HEK293 (cell line): ENCODE data around the gene C1QTNF4.
A peak's percentile ranks its signal among the peaks of the same experiment; 100 is the strongest.

Experiments
- CTCF ChIA-PET: fragments of 350-600 bp; formaldehyde crosslinking; extraction: SDS; loops from one replicate; lab custom pipeline; 2021; ENCODE audit warnings: antibody characterized with exemption; lab: Yijun Ruan, JAX
- POLR2A ChIA-PET: fragments of 300-600 bp; formaldehyde crosslinking; extraction: SDS; loops from one replicate; lab custom pipeline; 2020; ENCODE audit warnings: antibody characterized with exemption, inconsistent platforms; lab: Yijun Ruan, JAX
- H3K27ac ChIP-seq: fragments of 200-500 bp; sonication (Bioruptor generic); 2 replicates; pipeline ENCODE4 v1.5.1; 2014; ENCODE audit warnings: low read depth, low read length, control low read depth, inconsistent platforms; ENCODE audit errors: extremely low read depth
- H3K36me3 ChIP-seq, 2 experiments: fragments of 200-500 bp in 1 of 2; sonication (Bioruptor generic) in 1 of 2; 1 replicate in 1 of 2; 2 replicates in 1 of 2; pipeline ENCODE4 v1.5.1; 2014 to 2017; ENCODE audit warnings: inconsistent platforms in 2 of 2, low read length in 2 of 2; ENCODE audit not compliant: control insufficient read depth in 2 of 2, insufficient read depth in 1 of 2
- H3K4me1 ChIP-seq: fragments of 200-500 bp; sonication (Bioruptor generic); 2 replicates; pipeline ENCODE4 v1.5.1; 2014; ENCODE audit warnings: mild to moderate bottlenecking, low read length, inconsistent platforms; ENCODE audit not compliant: control insufficient read depth, insufficient read depth
- H3K4me3 ChIP-seq: 2 replicates; pipeline ENCODE4 v1.5.1; 2011; ENCODE audit warnings: low read depth, mild to moderate bottlenecking, control low read depth, low read length, moderate library complexity
- H3K9me3 ChIP-seq: fragments of 200-500 bp; sonication (Bioruptor generic); 2 replicates; pipeline ENCODE4 v1.5.1; 2014; ENCODE audit warnings: low read depth, low read length, inconsistent platforms; ENCODE audit not compliant: control insufficient read depth, insufficient read depth
- FEZF1 ChIP-seq: fragments of 450-650 bp; formaldehyde crosslinking; IDR thresholded peaks from 2 replicates; pipeline ENCODE4 v1.5.1; 2016; ENCODE audit warnings: missing biosample characterization, missing genetic modification characterization
- HOXA7 ChIP-seq: sonication (generic); formaldehyde crosslinking; IDR thresholded peaks from 2 replicates; pipeline ENCODE4 v1.8.1; 2022; ENCODE audit warnings: missing genetic modification reagents, borderline replicate concordance
- HOXC10 ChIP-seq: sonication (generic); formaldehyde crosslinking; IDR thresholded peaks from 2 replicates; pipeline ENCODE4 v1.8.1; 2023; ENCODE audit warnings: mild to moderate bottlenecking, missing genetic modification reagents
- PRDM1 ChIP-seq: fragments of 450-650 bp; formaldehyde crosslinking; IDR thresholded peaks from 2 replicates; pipeline ENCODE4; 2016; ENCODE audit warnings: missing biosample characterization, missing genetic modification characterization
- ZBTB17 ChIP-seq: fragments of 450-650 bp; formaldehyde crosslinking; IDR thresholded peaks from 2 replicates; pipeline ENCODE4 v1.5.1; 2016; ENCODE audit warnings: missing biosample characterization, missing genetic modification characterization
- ZFHX2 ChIP-seq: fragments of 450-650 bp; formaldehyde crosslinking; conservative IDR thresholded peaks from 2 replicates; pipeline ENCODE4 v1.5.1; 2016; ENCODE audit warnings: missing biosample characterization, missing genetic modification characterization
- ZNF112 ChIP-seq: fragments of 450-650 bp; formaldehyde crosslinking; IDR thresholded peaks from 2 replicates; pipeline ENCODE4 v1.5.0; 2017; ENCODE audit warnings: missing biosample characterization, missing genetic modification characterization
- ZNF157 ChIP-seq: fragments of 450-650 bp; formaldehyde crosslinking; IDR thresholded peaks from 2 replicates; pipeline ENCODE4 v1.5.1; 2016; ENCODE audit warnings: missing biosample characterization, missing genetic modification characterization
- ZNF202 ChIP-seq: fragments of 450-650 bp; formaldehyde crosslinking; IDR thresholded peaks from 2 replicates; pipeline ENCODE4 v1.5.1; 2016; ENCODE audit warnings: missing biosample characterization, missing genetic modification characterization, borderline replicate concordance
- ZNF211 ChIP-seq: fragments of 450-650 bp; formaldehyde crosslinking; IDR thresholded peaks from 2 replicates; pipeline ENCODE4 v1.5.1; 2016; ENCODE audit warnings: low read depth, missing biosample characterization, missing genetic modification characterization
- ZNF239 ChIP-seq: fragments of 450-650 bp; formaldehyde crosslinking; IDR thresholded peaks from 2 replicates; pipeline ENCODE4 v1.5.1; 2016; ENCODE audit warnings: missing biosample characterization, missing genetic modification characterization
- ZNF350 ChIP-seq: fragments of 450-650 bp; formaldehyde crosslinking; IDR thresholded peaks from 2 replicates; pipeline ENCODE4 v1.5.0; 2017; ENCODE audit warnings: missing biosample characterization, mild to moderate bottlenecking, missing genetic modification characterization
- ZNF366 ChIP-seq: fragments of 450-650 bp; formaldehyde crosslinking; conservative IDR thresholded peaks from 2 replicates; pipeline ENCODE4 v1.5.1; 2016; ENCODE audit warnings: missing biosample characterization, missing genetic modification characterization
- ZNF521 ChIP-seq: fragments of 450-650 bp; formaldehyde crosslinking; IDR thresholded peaks from 2 replicates; pipeline ENCODE4 v1.5.1; 2017; ENCODE audit warnings: missing biosample characterization, mild to moderate bottlenecking, missing genetic modification characterization
- ZNF549 ChIP-seq: fragments of 450-650 bp; IDR thresholded peaks from 2 replicates; pipeline ENCODE4 v1.5.1; 2018; ENCODE audit warnings: missing biosample characterization, missing genetic modification characterization, mild to moderate bottlenecking, inconsistent platforms, moderate library complexity
- ZNF610 ChIP-seq: fragments of 450-650 bp; formaldehyde crosslinking; IDR thresholded peaks from 2 replicates; pipeline ENCODE4 v1.5.1; 2016; ENCODE audit warnings: missing biosample characterization, missing genetic modification characterization, borderline replicate concordance
- ZNF629 ChIP-seq: fragments of 450-650 bp; formaldehyde crosslinking; IDR thresholded peaks from 2 replicates; pipeline ENCODE4 v1.5.1; 2017; ENCODE audit warnings: missing biosample characterization, missing genetic modification characterization
- ZNF785 ChIP-seq: fragments of 450-650 bp; formaldehyde crosslinking; IDR thresholded peaks from 2 replicates; pipeline ENCODE4 v1.5.1; 2016; ENCODE audit warnings: missing biosample characterization, missing genetic modification characterization
- ZNF830 ChIP-seq: fragments of 450-650 bp; IDR thresholded peaks from 2 replicates; pipeline ENCODE4 v1.5.0; 2018; ENCODE audit warnings: missing biosample characterization, missing genetic modification characterization, low read depth, mild to moderate bottlenecking, moderate library complexity
- ZNF843 ChIP-seq: fragments of 450-650 bp; formaldehyde crosslinking; IDR thresholded peaks from 2 replicates; pipeline ENCODE4 v1.5.1; 2016; ENCODE audit warnings: missing biosample characterization, missing genetic modification characterization
- TF ChIP-seq, protein P1 (sequence below): fragments of 450-650 bp; formaldehyde crosslinking; IDR thresholded peaks from 2 replicates; pipeline ENCODE4 v1.5.1; 2016; ENCODE audit warnings: missing biosample characterization, missing genetic modification characterization
- TF ChIP-seq, protein P2 (sequence below): fragments of 450-650 bp; formaldehyde crosslinking; IDR thresholded peaks from 2 replicates; pipeline ENCODE4 v1.5.1; 2016; ENCODE audit warnings: missing biosample characterization, missing genetic modification characterization
- TF ChIP-seq, protein P3 (sequence below): fragments of 450-650 bp; formaldehyde crosslinking; optimal IDR thresholded peaks from 2 replicates; pipeline ENCODE3; 2016; ENCODE audit warnings: missing biosample characterization, mild to moderate bottlenecking, missing genetic modification characterization
- TF ChIP-seq, protein P4 (sequence below): fragments of 450-650 bp; formaldehyde crosslinking; IDR thresholded peaks from 2 replicates; pipeline ENCODE4 v1.5.1; 2017; ENCODE audit warnings: missing biosample characterization, missing genetic modification characterization

Gene C1QTNF4

DNA sequence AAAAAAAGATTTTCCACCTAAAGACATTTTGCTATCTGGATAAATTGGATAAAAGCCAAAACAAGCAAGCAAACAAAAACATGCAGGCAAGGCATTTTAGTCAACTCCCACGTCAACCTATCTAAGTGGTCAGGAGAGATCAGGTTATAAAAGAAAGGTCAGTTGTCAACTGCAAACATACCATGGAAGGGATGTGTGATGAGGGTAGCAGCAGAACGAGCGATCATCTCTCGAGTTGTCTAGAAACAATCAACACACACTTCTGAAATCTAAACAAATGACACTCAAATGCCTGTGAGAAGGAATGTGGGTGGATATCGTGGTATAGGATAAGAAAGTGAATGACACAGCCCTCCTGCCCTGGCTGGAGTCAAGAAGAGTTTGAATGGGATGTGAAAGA is 37.3 kb upstream of the C1QTNF4 start:
- H3K36me3 ChIP-seq = peaks cover 26 to 84% of the 10 kb centered on the region in 2 experiments; a peak in 2 of 3 replicates
- TF ChIP-seq, protein P1, sequence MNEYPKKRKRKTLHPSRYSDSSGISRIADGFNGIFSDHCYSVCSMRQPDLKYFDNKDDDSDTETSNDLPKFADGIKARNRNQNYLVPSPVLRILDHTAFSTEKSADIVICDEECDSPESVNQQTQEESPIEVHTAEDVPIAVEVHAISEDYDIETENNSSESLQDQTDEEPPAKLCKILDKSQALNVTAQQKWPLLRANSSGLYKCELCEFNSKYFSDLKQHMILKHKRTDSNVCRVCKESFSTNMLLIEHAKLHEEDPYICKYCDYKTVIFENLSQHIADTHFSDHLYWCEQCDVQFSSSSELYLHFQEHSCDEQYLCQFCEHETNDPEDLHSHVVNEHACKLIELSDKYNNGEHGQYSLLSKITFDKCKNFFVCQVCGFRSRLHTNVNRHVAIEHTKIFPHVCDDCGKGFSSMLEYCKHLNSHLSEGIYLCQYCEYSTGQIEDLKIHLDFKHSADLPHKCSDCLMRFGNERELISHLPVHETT (tag by site-specific recombination) = no peak
- TF ChIP-seq PRDM1 (tag by site-specific recombination) = 0 out of 2 replicates have a peak, but pooled peaks have one; percentile 10
- no peak for TF ChIP-seq HOXC10 (CRISPR knock-in tag)
- TF ChIP-seq ZNF366 (tag by site-specific recombination) = 0 out of 2 replicates have a peak, but pooled peaks have one; percentile 12
- TF ChIP-seq ZBTB17 (tag by site-specific recombination) = peak; percentile 72
- peak; percentile 80 for TF ChIP-seq ZNF350 (tag by site-specific recombination)
- peak; percentile 44 for TF ChIP-seq FEZF1 (tag by site-specific recombination)
- peak; percentile 47 for TF ChIP-seq ZFHX2 (tag by site-specific recombination)
- CTCF ChIA-PET = interaction anchor here (0.6 kb wide), 2 partner anchors 90 to 277 kb away, joined by 3 read pairs; no protein-coding TSS in a partner anchor

DNA sequence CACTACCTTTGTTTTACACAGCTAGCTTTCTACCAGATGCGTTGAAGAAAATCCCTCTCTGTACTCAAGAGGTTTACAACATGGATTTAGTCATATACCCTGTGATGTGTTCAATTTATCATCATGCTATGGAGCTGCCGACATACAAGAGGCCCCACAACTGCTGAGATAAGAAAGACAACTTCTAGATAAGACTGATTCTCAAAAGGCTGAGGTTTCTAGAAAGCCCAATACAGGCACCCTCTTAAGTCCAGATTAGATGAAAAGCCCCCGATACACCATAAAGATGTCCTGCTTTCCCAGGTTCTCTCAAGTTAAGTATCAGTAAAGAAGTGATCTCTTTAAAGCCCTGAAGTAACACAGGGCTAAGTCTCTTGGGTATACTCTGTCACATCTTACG is 33.8 kb upstream of the C1QTNF4 start:
- no peak for TF ChIP-seq ZNF843 (tag by site-specific recombination)
- TF ChIP-seq, protein P1 (tag by site-specific recombination) = no peak
- TF ChIP-seq, protein P2, sequence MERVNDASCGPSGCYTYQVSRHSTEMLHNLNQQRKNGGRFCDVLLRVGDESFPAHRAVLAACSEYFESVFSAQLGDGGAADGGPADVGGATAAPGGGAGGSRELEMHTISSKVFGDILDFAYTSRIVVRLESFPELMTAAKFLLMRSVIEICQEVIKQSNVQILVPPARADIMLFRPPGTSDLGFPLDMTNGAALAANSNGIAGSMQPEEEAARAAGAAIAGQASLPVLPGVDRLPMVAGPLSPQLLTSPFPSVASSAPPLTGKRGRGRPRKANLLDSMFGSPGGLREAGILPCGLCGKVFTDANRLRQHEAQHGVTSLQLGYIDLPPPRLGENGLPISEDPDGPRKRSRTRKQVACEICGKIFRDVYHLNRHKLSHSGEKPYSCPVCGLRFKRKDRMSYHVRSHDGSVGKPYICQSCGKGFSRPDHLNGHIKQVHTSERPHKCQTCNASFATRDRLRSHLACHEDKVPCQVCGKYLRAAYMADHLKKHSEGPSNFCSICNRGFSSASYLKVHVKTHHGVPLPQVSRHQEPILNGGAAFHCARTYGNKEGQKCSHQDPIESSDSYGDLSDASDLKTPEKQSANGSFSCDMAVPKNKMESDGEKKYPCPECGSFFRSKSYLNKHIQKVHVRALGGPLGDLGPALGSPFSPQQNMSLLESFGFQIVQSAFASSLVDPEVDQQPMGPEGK (tag by site-specific recombination) = no peak
- TF ChIP-seq, protein P3, sequence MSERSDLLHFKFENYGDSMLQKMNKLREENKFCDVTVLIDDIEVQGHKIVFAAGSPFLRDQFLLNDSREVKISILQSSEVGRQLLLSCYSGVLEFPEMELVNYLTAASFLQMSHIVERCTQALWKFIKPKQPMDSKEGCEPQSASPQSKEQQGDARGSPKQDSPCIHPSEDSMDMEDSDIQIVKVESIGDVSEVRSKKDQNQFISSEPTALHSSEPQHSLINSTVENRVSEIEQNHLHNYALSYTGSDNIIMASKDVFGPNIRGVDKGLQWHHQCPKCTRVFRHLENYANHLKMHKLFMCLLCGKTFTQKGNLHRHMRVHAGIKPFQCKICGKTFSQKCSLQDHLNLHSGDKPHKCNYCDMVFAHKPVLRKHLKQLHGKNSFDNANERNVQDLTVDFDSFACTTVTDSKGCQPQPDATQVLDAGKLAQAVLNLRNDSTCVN (tag by site-specific recombination) = no peak
- TF ChIP-seq ZNF830 (tag by site-specific recombination) = no peak
- no peak for TF ChIP-seq ZNF239
- no peak for TF ChIP-seq ZNF112 (tag by site-specific recombination)
- no peak for TF ChIP-seq ZNF521 (tag by site-specific recombination)
- TF ChIP-seq ZBTB17 (tag by site-specific recombination) = no peak
- no peak for TF ChIP-seq ZNF549
- no peak for TF ChIP-seq ZNF202
- TF ChIP-seq ZNF785 (tag by site-specific recombination) = no peak
- no peak for TF ChIP-seq ZNF211 (tag by site-specific recombination)
- no peak for TF ChIP-seq ZNF157 (tag by site-specific recombination)
- TF ChIP-seq HOXA7 (CRISPR knock-in tag) = no peak
- TF ChIP-seq, protein P4, sequence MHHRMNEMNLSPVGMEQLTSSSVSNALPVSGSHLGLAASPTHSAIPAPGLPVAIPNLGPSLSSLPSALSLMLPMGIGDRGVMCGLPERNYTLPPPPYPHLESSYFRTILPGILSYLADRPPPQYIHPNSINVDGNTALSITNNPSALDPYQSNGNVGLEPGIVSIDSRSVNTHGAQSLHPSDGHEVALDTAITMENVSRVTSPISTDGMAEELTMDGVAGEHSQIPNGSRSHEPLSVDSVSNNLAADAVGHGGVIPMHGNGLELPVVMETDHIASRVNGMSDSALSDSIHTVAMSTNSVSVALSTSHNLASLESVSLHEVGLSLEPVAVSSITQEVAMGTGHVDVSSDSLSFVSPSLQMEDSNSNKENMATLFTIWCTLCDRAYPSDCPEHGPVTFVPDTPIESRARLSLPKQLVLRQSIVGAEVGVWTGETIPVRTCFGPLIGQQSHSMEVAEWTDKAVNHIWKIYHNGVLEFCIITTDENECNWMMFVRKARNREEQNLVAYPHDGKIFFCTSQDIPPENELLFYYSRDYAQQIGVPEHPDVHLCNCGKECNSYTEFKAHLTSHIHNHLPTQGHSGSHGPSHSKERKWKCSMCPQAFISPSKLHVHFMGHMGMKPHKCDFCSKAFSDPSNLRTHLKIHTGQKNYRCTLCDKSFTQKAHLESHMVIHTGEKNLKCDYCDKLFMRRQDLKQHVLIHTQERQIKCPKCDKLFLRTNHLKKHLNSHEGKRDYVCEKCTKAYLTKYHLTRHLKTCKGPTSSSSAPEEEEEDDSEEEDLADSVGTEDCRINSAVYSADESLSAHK (tag by site-specific recombination) = no peak
- no peak for TF ChIP-seq ZNF629 (tag by site-specific recombination)
- TF ChIP-seq ZNF610 = no peak
- Histone ChIP-seq H3K36me3 (peaks cover 32 to 82% of the 10 kb centered on the region in 2 experiments; a peak in 2 of 3 replicates), H3K9me3 (no peaks in the 10 kb centered on the region), H3K4me1 (no peaks in the 10 kb centered on the region), H3K27ac (no peak overlapping the region), H3K4me3 (no peak overlapping the region)
- ChIA-PET POLR2A (interaction anchor here (1.0 kb wide), 1 partner anchor 87 kb away, joined by 3 read pairs; the partner anchor contains the start of gene AGBL2), CTCF (no interaction called here)

More for the DNA sequence above, 37.3 kb upstream of the C1QTNF4 start:
- Histone ChIP-seq H3K9me3 (no peaks in the 10 kb centered on the region), H3K4me3 (no peak overlapping the region), H3K4me1 (no peaks in the 10 kb centered on the region), H3K27ac (no peak overlapping the region)
- POLR2A ChIA-PET = no interaction called here
